GM18870 (cell line): Measurements from ENCODE around the gene SOS1.

Experiments used
- ATAC-seq: cut with Tn5 transposase; IDR thresholded peaks from one replicate; pipeline ENCODE4 v1.9.1; 2021; ENCODE audit warnings: moderate library complexity; ENCODE audit not compliant: unreplicated experiment

The SOS1 gene

GRCh38 chr2:39039072-39039471 lies 81.8 kb downstream of the SOS1 start:
- ATAC-seq: no peak

DNA sequence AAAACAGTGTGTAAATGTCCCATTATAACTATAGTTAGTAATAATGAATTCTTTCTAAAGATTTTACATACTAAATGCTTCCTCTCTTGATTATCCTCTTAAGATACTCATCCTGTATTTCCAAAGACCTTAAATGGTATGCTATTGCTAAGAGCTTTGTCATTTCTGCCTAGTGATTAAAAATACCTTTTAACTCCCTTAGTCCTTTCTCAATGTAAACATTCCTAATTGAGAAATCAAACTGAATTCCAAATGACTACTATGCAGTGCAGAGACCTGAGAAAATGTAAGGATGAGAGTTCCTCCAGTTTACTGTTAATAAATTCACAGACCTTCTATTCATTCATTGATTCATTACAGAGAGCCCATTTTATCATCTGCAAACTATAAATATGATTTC lies 86.9 kb downstream of the SOS1 start:
- no peak for ATAC-seq

GRCh38 chr2:39027421-39027820 lies 93.4 kb downstream of the SOS1 start:
- ATAC-seq: no peak

DNA sequence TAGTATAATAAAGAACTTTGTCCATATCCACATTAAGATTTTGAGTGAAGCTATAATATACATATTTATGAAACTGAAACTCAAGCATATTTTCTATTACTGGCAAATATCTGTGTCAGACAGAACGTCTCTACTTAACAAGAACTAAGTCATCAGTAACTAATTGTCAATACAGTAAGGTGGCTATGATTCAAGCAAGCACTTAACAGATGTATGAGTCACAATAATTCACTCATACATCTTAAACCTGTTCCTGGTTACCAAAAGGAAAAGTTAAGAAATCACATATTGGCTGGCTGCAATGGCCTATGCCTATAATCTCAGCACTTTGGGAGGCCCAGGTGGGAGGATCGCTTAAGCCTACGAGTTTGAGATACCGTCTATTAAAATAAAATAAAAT lies 96.0 kb downstream of the SOS1 start:
- no peak for ATAC-seq

GRCh38 chr2:39023649-39024048 lies 97.2 kb downstream of the SOS1 start:
- no peak for ATAC-seq

DNA sequence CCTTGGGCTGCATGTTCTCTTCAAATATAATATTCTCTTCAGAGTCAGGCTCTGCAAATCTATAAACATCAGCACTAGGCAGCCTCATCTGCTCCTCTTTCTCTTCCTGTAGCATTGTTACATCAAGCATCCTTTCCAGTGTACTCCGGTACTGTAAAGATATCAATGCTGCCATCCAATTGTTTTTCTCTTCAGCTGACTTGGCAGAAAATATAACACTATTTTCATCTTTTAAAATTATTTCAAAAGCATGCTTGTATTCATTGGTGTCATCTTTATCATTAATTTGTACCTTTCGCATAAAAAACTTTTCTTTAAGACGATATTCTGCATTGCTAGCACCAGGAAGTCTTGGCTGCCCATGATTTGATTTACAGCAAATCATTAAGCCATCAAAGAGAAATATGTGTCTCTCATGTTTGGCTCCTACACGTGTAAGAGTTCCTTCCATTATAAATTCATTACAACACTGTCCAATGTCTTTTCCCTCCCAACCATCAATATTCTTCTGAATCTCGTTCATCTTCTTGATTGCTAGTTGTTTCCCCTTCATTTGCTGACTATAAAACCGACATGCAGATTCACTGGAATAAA lies 98.1 kb downstream of the SOS1 start:
- no peak for ATAC-seq

- ATAC-seq: no peak
Observed at GRCh38 chr2:39020383-39020782, 100.5 kb downstream of the SOS1 start.

DNA sequence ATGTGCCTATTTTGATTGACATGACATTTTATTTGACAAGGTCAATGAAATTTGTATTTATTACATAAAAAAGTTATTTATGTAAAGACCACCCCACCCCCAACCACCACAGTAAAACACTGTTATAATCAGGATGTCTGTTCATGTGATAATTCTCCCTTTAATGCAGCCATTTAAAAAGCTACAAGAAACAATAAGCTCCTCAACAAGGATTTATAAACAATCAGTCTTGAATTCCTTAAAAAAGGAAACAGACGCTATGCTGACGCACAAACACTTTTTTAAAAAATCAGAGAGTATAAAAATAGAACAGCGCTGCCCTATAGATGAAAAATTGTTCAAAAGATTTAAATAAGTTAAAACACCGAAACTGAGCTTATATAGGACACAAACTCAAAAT lies 102.2 kb downstream of the SOS1 start:
- no peak for ATAC-seq

GRCh38 chr2:39017334-39017733 lies 103.5 kb downstream of the SOS1 start:
- ATAC-seq: no peak

- no peak for ATAC-seq
Observed at GRCh38 chr2:39015424-39015823, 105.4 kb downstream of the SOS1 start.

GRCh38 chr2:39013871-39014270 lies 107.0 kb downstream of the SOS1 start:
- no peak for ATAC-seq

GRCh38 chr2:39008665-39009064 lies 112.2 kb downstream of the SOS1 start:
- no peak for ATAC-seq

- ATAC-seq: no peak
Observed at GRCh38 chr2:39007875-39008504, 112.9 kb downstream of the SOS1 start.

GRCh38 chr2:39000552-39000951 lies 120.3 kb downstream of the SOS1 start:
- no peak for ATAC-seq

- no peak for ATAC-seq
Observed at GRCh38 chr2:38997781-38998180, 123.1 kb downstream of the SOS1 start.

DNA sequence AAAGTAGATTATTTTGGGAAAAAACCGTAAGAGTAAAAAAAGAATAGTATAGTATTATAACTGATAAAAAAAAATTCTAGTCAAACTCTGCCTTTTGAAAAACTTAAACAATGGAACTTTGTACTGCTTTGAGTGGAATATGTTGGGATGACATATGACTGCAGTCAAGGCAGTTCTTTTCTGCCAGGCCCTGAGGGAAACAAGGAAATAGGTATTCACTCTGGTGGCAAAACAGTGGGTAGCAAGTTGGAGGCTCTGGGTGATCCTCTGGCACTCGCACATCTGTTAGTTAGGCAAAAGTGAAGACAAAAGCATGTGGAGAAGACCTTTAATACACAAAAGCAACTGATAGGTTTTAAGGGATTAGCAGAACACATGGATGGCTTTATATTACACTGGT lies 129.0 kb downstream of the SOS1 start:
- ATAC-seq: no peak

- ATAC-seq: no peak
Observed at GRCh38 chr2:38988716-38989115, 132.1 kb downstream of the SOS1 start.

- ATAC-seq: no peak
Observed at GRCh38 chr2:38982498-38982897, 138.4 kb downstream of the SOS1 start.

GRCh38 chr2:38981670-38982357 lies 139.0 kb downstream of the SOS1 start:
- no peak for ATAC-seq

- ATAC-seq: no peak
Observed at GRCh38 chr2:38981003-38981669, 139.7 kb downstream of the SOS1 start.

- no peak for ATAC-seq
Observed at GRCh38 chr2:38978908-38979307, 141.9 kb downstream of the SOS1 start.
